ENCODE measurements around the gene INSM2.

The INSM2 gene

GRCh38 chr14:35533357-35534207 lies at the start of gene INSM2:
Gene INSM2, plus strand, starts transcription at chr14:35534164. Its CDS starts 89 bp downstream, at chr14:35534253.
- DNase-seq (ENCODE audit: low read depth), result no peak

GRCh38 chr14:35492569-35493014 lies 41.4 kb upstream of the INSM2 start:
- no peak for DNase-seq (ENCODE audit: low read depth)

- no peak for DNase-seq (ENCODE audit: low read depth)
Observed at GRCh38 chr14:35495278-35495677, 38.7 kb upstream of the INSM2 start.

GRCh38 chr14:35499180-35499579 lies 34.8 kb upstream of the INSM2 start:
- DNase-seq (ENCODE audit: low read depth), result no peak

GRCh38 chr14:35503646-35504045 lies 30.3 kb upstream of the INSM2 start:
- no peak for DNase-seq (ENCODE audit: low read depth)

GRCh38 chr14:35504260-35504659 lies 29.7 kb upstream of the INSM2 start:
- no peak for DNase-seq (ENCODE audit: low read depth)

GRCh38 chr14:35506461-35506860 lies 27.5 kb upstream of the INSM2 start:
- DNase-seq (ENCODE audit: low read depth), result no peak

- DNase-seq (ENCODE audit: low read depth), result no peak
Observed at GRCh38 chr14:35506927-35507326, 27.0 kb upstream of the INSM2 start.

- no peak for DNase-seq (ENCODE audit: low read depth)
Observed at GRCh38 chr14:35509846-35510245, 24.1 kb upstream of the INSM2 start.

GRCh38 chr14:35512765-35513164 lies 21.2 kb upstream of the INSM2 start:
- DNase-seq (ENCODE audit: low read depth), result no peak

- DNase-seq (ENCODE audit: low read depth), result no peak
Observed at GRCh38 chr14:35515916-35516315, 18.0 kb upstream of the INSM2 start.

- no peak for DNase-seq (ENCODE audit: low read depth)
Observed at GRCh38 chr14:35519986-35520385, 14.0 kb upstream of the INSM2 start.

GRCh38 chr14:35525695-35526094 lies 8.3 kb upstream of the INSM2 start:
- DNase-seq (ENCODE audit: low read depth), result no peak

- no peak for DNase-seq (ENCODE audit: low read depth)
Observed at GRCh38 chr14:35526962-35527361, 7.0 kb upstream of the INSM2 start.

GRCh38 chr14:35531960-35532747 lies 1.8 kb upstream of the INSM2 start:
- DNase-seq (ENCODE audit: low read depth), result no peak

- DNase-seq (ENCODE audit: low read depth), result no peak
Observed at GRCh38 chr14:35532783-35533356, 1.1 kb upstream of the INSM2 start.

GRCh38 chr14:35534208-35534872 lies 376 bp downstream of the INSM2 start:
- no peak for DNase-seq (ENCODE audit: low read depth)

GRCh38 chr14:35534873-35535482 lies 1.0 kb downstream of the INSM2 start:
- DNase-seq (ENCODE audit: low read depth), result no peak

- DNase-seq (ENCODE audit: low read depth), result no peak
Observed at GRCh38 chr14:35535483-35536112, 1.6 kb downstream of the INSM2 start.

GRCh38 chr14:35539969-35540368 lies 6.0 kb downstream of the INSM2 start:
- no peak for DNase-seq (ENCODE audit: low read depth)

- no peak for DNase-seq (ENCODE audit: low read depth)
Observed at GRCh38 chr14:35543006-35543405, 9.0 kb downstream of the INSM2 start.
